ENCODE data around the gene ALDH7A1. TPM values are rescaled to one million over a fixed set of nuclear protein-coding genes. Genes with fewer than 3 reads are reported as not detected.
A peak's percentile ranks its signal among the peaks of the same experiment; 100 is the strongest.
"Not testable (repeated sequence)": the region's sequence is repeated elsewhere in the genome, so short reads cannot be mapped to it uniquely, and the experiment has no call there.

Gene ALDH7A1
- 1 to 10 TPM in 1 of 2 donors, under 1 TPM in 1; 0.81 to 1.2 TPM for total RNA-seq

DNA sequence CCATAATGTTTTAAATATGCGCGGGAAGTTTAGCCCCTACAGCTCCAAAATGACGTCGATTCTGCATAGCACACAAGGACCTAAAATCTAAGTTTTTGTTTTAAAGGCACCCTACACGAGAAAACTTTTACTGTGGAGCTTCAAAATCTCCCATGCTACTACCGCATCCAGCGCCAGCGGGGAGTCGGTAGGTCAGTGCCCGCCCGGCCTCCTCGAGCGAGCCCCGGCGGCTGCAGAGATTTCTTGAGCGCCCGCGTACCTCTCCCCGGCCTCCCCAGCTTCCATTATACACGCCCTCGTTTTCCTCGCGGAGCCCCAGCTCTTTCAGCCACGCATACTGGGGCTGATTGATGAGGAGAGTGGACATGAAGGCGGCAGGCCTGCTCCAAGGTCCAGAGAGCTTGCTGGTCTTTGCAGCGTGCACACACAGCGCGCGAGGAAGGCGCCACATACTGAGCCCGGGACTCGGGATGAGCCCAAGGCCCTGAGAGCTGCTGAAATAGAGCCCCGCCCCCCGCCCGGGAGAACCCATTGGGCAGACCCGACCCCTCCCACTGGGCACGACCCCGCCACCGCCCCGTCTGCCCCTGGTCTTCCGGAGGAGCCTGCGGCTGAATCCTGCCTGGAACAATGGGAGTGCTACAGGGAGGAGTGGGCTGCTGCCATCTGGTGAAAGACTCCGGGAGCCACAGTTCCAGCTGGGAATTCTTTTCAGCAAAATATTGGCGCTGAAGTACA, at the start of gene ALDH7A1:
TSS of gene ALDH7A1 (minus strand) at position 472 of the 738 bp plus-strand sequence. CDS start at position 451, 21 bp downstream.
- Mint-ChIP-seq H3K4me1 (ENCODE audit: low read depth in 2 of 2) (peaks cover 7 to 11% of the 10 kb centered on the region in 2 donors), H3K27me3 (peaks cover 10 to 23% of the 10 kb centered on the region in 2 donors), H3K9me3 (no peaks in the 10 kb centered on the region), H3K4me3 (peak within 1 kb of the TSS; percentile 75), H3K36me3 (peaks cover 4% of the 10 kb centered on the region), H3K27ac (peak within 1 kb of the TSS in 1 of 2 donors; percentile 63)
- ATAC-seq (peak; percentile 68 to 76), DNase-seq (ENCODE audit: low spot score) (no peak)

- H3K9me3 Mint-ChIP-seq: peaks cover 5% of the 10 kb centered on the region
- H3K27me3 Mint-ChIP-seq: peaks cover 4 to 9% of the 10 kb centered on the region in 2 donors
- DNase-seq (ENCODE audit: low spot score): no peak
- no peak overlapping the region for H3K27ac Mint-ChIP-seq
- no peak overlapping the region for H3K4me3 Mint-ChIP-seq
- peaks cover 7% of the 10 kb centered on the region for H3K36me3 Mint-ChIP-seq
- ATAC-seq: no peak
- H3K4me1 Mint-ChIP-seq (ENCODE audit: low read depth in 2 of 2): no peaks in the 10 kb centered on the region
These were observed 46.4 kb upstream of the ALDH7A1 start for GRCh38 chr5:126641387-126641786.

GRCh38 chr5:126640866-126641265, 45.8 kb upstream of the ALDH7A1 start:
- Mint-ChIP-seq H3K4me3 (no peak overlapping the region), H3K9me3 (peaks cover 5% of the 10 kb centered on the region), H3K27me3 (peaks cover 4 to 9% of the 10 kb centered on the region in 2 donors), H3K36me3 (peaks cover 7% of the 10 kb centered on the region), H3K4me1 (ENCODE audit: low read depth in 2 of 2) (no peaks in the 10 kb centered on the region), H3K27ac (no peak overlapping the region)
- no peak for ATAC-seq
- DNase-seq (ENCODE audit: low spot score): no peak

DNA sequence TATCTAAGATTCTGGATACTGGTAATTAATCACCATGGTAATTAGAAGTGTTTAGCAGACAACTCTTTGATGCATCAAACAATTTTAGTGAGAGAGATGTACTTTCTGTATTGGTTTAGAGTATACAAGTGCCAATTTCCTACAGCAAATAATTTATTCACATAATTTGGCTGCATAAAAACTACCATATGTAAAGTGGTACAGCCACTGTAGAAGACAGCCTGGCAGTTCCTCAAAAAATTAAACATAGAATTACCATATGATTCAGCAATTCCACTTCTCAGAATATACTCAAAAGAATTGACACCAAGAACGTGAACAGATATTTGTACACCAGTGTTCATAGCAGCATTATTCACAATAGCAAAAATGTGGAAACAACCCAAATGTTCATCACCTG, 41.9 kb upstream of the ALDH7A1 start:
- DNase-seq (ENCODE audit: low spot score) (no peak), ATAC-seq (no peak)
- H3K4me1 Mint-ChIP-seq (ENCODE audit: low read depth in 2 of 2): no peaks in the 10 kb centered on the region
- H3K27me3 Mint-ChIP-seq: no peaks in the 10 kb centered on the region
- no peaks in the 10 kb centered on the region for H3K9me3 Mint-ChIP-seq
- no peaks in the 10 kb centered on the region for H3K36me3 Mint-ChIP-seq
- no peak overlapping the region for H3K27ac Mint-ChIP-seq
- H3K4me3 Mint-ChIP-seq: no peak overlapping the region

GRCh38 chr5:126635585-126635984, 40.6 kb upstream of the ALDH7A1 start:
- Mint-ChIP-seq H3K4me3 (no peak overlapping the region), H3K27me3 (no peaks in the 10 kb centered on the region), H3K9me3 (no peaks in the 10 kb centered on the region), H3K27ac (no peak overlapping the region), H3K36me3 (no peaks in the 10 kb centered on the region), H3K4me1 (ENCODE audit: low read depth in 2 of 2) (no peaks in the 10 kb centered on the region)
- ATAC-seq (no peak), DNase-seq (ENCODE audit: low spot score) (no peak)

DNA sequence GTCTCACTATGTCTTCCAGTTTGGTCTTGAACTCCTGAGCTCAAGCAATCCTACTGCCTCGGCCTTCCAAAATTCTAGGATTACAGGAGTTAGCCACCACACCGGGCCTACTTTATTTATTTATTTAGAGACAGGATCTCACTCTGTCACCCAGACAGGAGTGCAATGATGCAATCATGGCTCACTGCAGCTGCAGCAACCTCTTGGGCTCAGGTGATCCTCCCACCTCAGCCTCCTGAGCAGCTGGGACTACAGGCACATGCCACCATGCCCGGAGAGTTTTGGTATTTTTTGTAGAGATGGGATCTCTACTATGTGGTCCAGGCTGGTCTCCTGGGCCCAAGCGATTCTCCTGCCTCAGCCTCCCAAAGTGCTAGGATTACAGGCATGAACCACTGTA, 38.5 kb upstream of the ALDH7A1 start:
- H3K4me1 Mint-ChIP-seq (ENCODE audit: low read depth in 2 of 2): no peaks in the 10 kb centered on the region
- H3K4me3 Mint-ChIP-seq: no peak overlapping the region
- ATAC-seq (no peak), DNase-seq (ENCODE audit: low spot score) (no peak)
- H3K36me3 Mint-ChIP-seq: no peaks in the 10 kb centered on the region
- no peaks in the 10 kb centered on the region for H3K27me3 Mint-ChIP-seq
- H3K9me3 Mint-ChIP-seq: no peaks in the 10 kb centered on the region
- H3K27ac Mint-ChIP-seq: no peak overlapping the region

GRCh38 chr5:126631920-126632319, 36.9 kb upstream of the ALDH7A1 start:
- ATAC-seq (no peak), DNase-seq (ENCODE audit: low spot score) (no peak)
- Mint-ChIP-seq H3K4me1 (ENCODE audit: low read depth in 2 of 2) (no peaks in the 10 kb centered on the region), H3K9me3 (no peaks in the 10 kb centered on the region), H3K36me3 (no peaks in the 10 kb centered on the region), H3K4me3 (no peak overlapping the region), H3K27ac (no peak overlapping the region), H3K27me3 (no peaks in the 10 kb centered on the region)

DNA sequence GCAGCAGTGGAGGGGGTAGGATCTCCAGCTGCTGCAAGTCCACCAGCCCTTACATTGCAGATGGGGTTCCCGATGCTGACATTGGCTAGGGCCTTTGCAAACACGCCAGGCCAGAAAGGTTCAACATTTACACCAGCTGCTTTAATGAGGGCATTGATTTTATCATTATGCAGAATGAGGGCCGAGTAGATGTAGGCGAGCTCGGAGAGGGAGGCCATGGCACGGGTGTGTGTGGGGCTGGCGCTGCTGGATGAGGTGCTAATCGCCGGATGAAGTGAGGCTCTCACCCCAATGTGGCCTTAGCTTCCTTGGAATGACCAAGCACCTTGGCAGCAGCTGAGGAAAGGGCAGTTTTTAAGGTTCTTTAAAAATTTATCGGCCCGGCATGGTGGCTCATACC, 33.1 kb upstream of the ALDH7A1 start:
- no peaks in the 10 kb centered on the region for H3K9me3 Mint-ChIP-seq
- no peaks in the 10 kb centered on the region for H3K27me3 Mint-ChIP-seq
- no peak overlapping the region for H3K4me3 Mint-ChIP-seq
- ATAC-seq (no peak), DNase-seq (ENCODE audit: low spot score) (no peak)
- H3K4me1 Mint-ChIP-seq (ENCODE audit: low read depth in 2 of 2): peaks cover 5 to 13% of the 10 kb centered on the region in 2 donors
- H3K36me3 Mint-ChIP-seq: peaks cover 13% of the 10 kb centered on the region
- no peak overlapping the region for H3K27ac Mint-ChIP-seq

DNA sequence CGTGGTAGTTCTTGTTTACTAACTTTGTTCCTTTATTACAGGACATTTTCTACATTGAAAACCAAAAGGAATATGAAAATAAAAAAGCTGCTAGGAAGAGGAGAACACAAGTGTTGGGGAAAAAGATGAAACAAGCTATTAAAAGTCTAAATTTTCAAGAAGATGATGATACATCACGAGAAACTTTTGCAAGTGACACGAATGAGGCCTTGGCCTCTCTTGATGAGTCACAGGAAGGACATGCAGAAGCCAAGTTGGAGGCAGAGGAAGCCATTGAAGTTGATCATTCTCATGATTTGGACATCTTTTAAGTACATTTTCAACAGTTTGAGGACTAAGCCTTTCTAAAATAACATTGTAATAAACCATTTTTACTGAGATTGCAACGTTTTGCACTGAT, 29.5 kb upstream of the ALDH7A1 start:
- DNase-seq (ENCODE audit: low spot score): no peak
- peak overlapping the region; percentile 76 to 81 for H3K27ac Mint-ChIP-seq
- H3K9me3 Mint-ChIP-seq: no peaks in the 10 kb centered on the region
- H3K36me3 Mint-ChIP-seq: peaks cover 13% of the 10 kb centered on the region
- peak overlapping the region; percentile 52 for H3K4me3 Mint-ChIP-seq
- peaks cover 5 to 13% of the 10 kb centered on the region in 2 donors for H3K4me1 Mint-ChIP-seq (ENCODE audit: low read depth in 2 of 2)
- ATAC-seq: peak in 1 of 2 donors; percentile 66
- no peaks in the 10 kb centered on the region for H3K27me3 Mint-ChIP-seq

DNA sequence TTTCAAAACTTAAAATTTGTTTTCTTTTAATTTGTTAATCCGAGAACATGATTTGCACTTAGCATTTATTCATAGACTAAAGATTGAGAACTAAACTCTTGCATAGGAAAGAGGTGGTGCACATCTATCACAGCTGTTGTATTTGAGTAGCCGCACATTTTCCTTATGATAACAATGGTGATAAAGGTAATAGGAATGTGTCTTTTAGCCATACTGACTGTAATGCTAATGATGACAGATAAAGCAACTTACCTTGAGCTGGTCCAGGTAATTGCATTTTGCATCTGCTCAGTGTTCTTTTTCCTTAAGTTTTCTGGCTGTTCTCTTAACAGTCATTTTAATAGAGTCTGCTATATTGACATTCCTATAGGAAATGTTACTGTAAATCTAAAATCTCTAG, 24.8 kb upstream of the ALDH7A1 start:
- Mint-ChIP-seq H3K4me1 (ENCODE audit: low read depth in 2 of 2) (peaks cover 5 to 12% of the 10 kb centered on the region in 2 donors), H3K9me3 (no peaks in the 10 kb centered on the region), H3K27ac (no peak overlapping the region), H3K27me3 (no peaks in the 10 kb centered on the region), H3K36me3 (peaks cover 12% of the 10 kb centered on the region), H3K4me3 (no peak overlapping the region)
- ATAC-seq (no peak), DNase-seq (ENCODE audit: low spot score) (no peak)

DNA sequence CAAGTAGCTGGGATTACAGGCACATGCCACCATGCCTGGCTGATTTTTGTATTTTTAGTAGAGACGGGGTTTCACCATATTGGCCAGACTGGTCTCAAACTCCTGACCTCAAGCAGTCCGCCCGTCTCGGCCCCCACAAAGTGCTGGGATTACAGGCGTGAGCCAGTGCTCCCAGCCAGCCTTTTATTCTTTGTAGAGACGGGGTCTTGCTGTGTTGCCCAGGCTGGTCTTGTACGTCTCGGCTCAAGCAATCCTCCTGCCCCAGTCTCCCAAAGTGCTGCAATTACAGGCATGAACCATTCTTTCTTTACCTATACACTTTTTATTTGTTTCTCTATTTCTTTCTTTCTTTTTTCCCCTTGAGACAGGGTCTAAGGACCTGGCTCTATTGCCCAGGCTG, 22.6 kb upstream of the ALDH7A1 start:
- H3K27me3 Mint-ChIP-seq; H3K4me3 Mint-ChIP-seq; H3K36me3 Mint-ChIP-seq; DNase-seq (ENCODE audit: low spot score); H3K9me3 Mint-ChIP-seq; ATAC-seq; H3K4me1 Mint-ChIP-seq (ENCODE audit: low read depth in 2 of 2): not testable (repeated sequence)
- peak overlapping the region in 1 of 2 donors; percentile 25 for H3K27ac Mint-ChIP-seq

DNA sequence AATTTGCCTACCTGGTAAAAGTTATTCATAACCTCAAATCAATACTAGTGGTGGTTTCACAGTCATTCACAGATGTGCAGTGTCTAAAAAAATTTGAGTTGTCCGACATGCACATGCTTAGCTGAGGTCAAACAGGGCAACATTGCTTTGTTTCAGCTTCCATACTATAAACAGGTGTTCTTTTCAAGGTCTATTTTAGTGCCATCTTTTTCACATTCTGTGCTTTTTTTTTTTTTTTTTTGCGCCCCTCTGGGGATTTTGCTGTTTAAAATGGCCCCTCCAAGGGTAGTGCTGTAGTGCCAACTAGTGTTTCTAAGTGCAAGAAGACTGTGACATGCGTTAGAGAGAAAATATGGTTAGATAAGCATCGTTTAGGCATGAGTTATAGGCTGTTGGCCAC, 20.3 kb upstream of the ALDH7A1 start:
- no peak for DNase-seq (ENCODE audit: low spot score)
- no peak for ATAC-seq
- peaks cover 9 to 14% of the 10 kb centered on the region in 2 donors for H3K4me1 Mint-ChIP-seq (ENCODE audit: low read depth in 2 of 2)
- H3K27ac Mint-ChIP-seq: no peak overlapping the region
- H3K9me3 Mint-ChIP-seq: no peaks in the 10 kb centered on the region
- peaks cover 6% of the 10 kb centered on the region for H3K36me3 Mint-ChIP-seq
- no peak overlapping the region for H3K4me3 Mint-ChIP-seq
- no peaks in the 10 kb centered on the region for H3K27me3 Mint-ChIP-seq

GRCh38 chr5:126613941-126614592, 19.0 kb upstream of the ALDH7A1 start:
- H3K9me3 Mint-ChIP-seq: no peaks in the 10 kb centered on the region
- H3K4me3 Mint-ChIP-seq: no peak overlapping the region
- H3K27me3 Mint-ChIP-seq: no peaks in the 10 kb centered on the region
- peaks cover 14% of the 10 kb centered on the region in 2 donors for H3K4me1 Mint-ChIP-seq (ENCODE audit: low read depth in 2 of 2)
- H3K27ac Mint-ChIP-seq: no peak overlapping the region
- ATAC-seq: no peak
- no peak for DNase-seq (ENCODE audit: low spot score)
- H3K36me3 Mint-ChIP-seq: peaks cover 10% of the 10 kb centered on the region

- Mint-ChIP-seq H3K27me3 (no peaks in the 10 kb centered on the region), H3K27ac (no peak overlapping the region), H3K9me3 (no peaks in the 10 kb centered on the region), H3K4me1 (ENCODE audit: low read depth in 2 of 2) (peaks cover 18 to 20% of the 10 kb centered on the region in 2 donors), H3K4me3 (no peak overlapping the region), H3K36me3 (peaks cover 10% of the 10 kb centered on the region)
- DNase-seq (ENCODE audit: low spot score) (no peak), ATAC-seq (no peak)
These were observed 15.6 kb upstream of the ALDH7A1 start for GRCh38 chr5:126610616-126611015.

All from natural killer cell treated with Interleukin-12 subunit alpha and Interleukin-12 subunit beta and Interleukin-15 and Interleukin-18, amount 100 ng/mL, for 72 hours (primary cell).